GM19324 (cell line): Measurements from ENCODE around the gene TRIP13.

Experiments
- ATAC-seq: cut with Tn5 transposase; IDR thresholded peaks from one replicate; pipeline ENCODE4 v1.9.1; 2021; ENCODE audit warnings: mild to moderate bottlenecking, moderate library complexity; ENCODE audit not compliant: unreplicated experiment, low FRiP score

TRIP13 gene

DNA sequence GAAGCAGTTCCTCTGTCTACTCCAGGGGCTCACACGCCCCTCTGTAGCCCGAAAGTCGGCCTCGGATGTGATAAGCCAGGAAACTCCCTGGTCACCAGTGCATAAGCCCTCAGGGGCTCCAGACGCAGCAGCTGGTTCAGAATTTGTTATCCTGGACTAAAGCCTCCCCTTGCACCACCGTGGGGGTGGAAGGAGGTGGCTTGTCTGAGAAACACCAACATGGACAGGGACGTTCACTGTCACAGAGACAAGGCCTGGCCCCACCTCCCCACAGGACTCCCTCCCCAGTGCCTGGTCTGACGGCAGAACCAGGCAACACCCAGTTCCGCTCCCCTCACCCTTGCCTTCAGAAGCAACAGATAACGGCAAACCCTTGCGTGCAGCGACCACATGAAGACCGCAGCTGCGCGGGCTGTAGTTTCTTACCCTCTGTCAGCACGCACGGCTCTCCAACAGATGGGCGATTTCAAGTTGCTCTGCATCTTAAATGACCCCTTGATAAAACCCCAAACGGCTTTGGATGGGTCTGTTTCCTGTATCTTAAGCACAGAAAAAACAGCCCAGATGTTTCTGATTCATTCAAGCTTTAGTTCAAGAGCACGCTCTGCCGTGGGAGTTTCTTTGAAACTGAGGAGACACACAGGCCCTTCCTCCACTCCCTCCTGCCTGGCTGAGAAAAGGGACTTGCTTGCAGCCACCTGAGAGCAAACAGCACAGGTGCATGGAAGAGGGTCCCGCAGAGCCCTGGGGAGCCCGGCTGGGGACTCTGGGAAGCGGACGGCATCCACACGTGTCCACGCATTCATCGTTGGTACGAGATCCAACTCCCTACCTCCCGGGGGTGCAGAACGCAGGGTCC is 71.2 kb downstream of the TRIP13 start:
- no peak for ATAC-seq

DNA sequence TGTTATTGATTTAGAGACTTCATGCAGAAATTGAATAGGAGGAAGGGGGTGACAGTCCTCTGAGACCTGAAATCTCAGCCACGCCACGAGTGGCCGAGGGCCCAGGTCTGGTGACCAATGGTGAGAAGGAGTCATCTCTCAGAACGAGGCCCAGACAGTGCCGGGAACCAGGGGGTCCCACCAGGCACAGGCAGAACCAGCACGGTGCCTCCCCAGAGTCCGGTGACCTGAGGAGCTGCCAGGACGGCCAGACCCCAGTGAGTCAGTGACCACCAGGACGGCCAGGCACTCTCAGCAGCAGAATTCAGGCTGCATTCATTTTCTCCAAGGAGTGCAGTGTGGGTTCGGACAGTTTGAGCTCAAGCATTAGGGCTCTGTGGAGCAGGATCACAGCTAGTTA is 72.1 kb downstream of the TRIP13 start:
- ATAC-seq = no peak

DNA sequence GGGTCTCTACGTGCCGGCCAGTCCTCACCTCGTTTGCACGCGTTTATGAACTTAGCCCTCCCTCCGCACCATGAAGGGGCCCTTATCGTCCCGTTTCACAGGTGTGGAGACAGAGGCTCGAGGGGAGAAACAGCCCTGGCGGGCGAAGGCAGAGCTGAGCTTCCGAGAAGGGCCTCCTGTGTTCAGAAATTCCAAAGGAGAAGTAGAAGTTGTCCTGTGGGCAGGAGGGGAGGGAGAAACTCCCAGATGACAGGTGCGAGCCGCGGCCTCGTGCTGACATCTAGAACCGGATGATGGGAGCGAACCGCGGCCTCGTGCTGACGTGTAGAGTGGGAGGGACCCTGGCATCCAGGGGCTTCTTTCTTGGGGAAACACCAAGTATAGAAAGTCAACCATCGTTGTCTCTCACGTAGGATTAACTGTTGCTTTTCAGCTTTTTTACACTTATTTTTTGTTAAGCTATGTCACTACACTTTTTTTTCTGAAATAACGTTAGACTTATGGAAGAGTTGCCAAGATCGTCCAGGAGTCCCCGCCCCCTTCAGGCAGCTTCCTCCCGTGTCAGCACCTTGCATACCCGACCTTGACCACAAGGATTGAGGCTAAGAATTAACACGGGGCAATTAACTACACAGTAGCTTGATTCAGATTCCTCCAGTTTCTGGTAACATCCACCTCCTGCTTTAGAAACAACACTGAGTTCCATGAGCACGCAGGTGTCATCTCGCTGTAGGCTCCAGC is 73.1 kb downstream of the TRIP13 start:
- no peak for ATAC-seq

DNA sequence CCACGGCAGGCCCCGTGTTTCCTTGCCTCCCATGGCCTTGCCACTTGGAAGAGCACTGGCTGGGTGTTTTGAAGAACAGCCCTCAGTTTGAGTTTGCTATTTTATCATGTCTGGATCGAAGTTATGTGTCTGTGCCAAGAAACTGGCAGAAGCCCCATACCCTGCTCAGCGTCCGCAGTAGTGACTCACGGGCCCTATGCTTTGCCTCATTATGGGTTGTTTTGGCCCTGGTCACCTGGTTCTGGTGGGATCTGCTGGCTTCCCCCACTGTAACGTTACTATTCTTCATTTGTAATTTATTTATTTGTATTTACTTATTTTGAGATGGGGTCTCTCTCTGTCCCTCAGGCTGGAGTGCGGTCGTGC is 73.6 kb downstream of the TRIP13 start:
- no peak for ATAC-seq

DNA sequence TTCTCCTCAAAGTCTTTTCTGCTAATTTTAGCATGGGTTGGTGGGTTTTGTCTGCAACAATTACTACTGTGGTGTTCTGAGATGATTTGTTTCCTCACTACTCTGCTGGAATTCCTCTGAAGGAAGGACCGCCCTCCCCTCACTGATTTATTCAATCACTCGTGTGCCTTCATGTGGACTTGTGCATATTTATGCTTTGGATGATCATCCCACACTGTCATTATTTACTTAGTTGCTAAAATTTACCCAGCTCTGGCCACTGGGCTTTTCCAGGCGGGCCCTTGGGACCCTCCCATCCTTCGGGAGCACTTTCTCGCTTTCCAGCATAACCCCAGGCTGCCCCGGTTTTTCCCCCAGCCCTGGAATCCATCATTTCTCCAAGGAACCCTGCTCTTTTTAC is 74.3 kb downstream of the TRIP13 start:
- ATAC-seq = no peak
